HG03097 (cell line): ENCODE data around the gene KRT7.
A peak's percentile ranks its signal among the peaks of the same experiment; 100 is the strongest.
"Not testable (repeated sequence)": the region's sequence is repeated elsewhere in the genome, so short reads cannot be mapped to it uniquely, and the experiment has no call there.

Experiments used
- ATAC-seq: cut with Tn5 transposase; IDR thresholded peaks from one replicate; pipeline ENCODE4 v1.9.1; 2021; ENCODE audit not compliant: unreplicated experiment, low FRiP score

The KRT7 gene

GRCh38 chr12:52274521-52275120, 41.6 kb downstream of the KRT7 start, which contains the start of gene KRT86:
Gene KRT86, plus strand, starts transcription at chr12:52274645. Its CDS starts 27,272 bp downstream, at chr12:52301917.
- no peak for ATAC-seq

GRCh38 chr12:52275686-52276085, 42.6 kb downstream of the KRT7 start:
- no peak for ATAC-seq

- no peak for ATAC-seq
Observed at GRCh38 chr12:52277486-52278245, 44.6 kb downstream of the KRT7 start.

- ATAC-seq = peak; percentile 67
Observed at GRCh38 chr12:52278575-52279421, 45.8 kb downstream of the KRT7 start.

- ATAC-seq = no peak
Observed at GRCh38 chr12:52279422-52280318, 46.6 kb downstream of the KRT7 start.

- no peak for ATAC-seq
Observed at GRCh38 chr12:52280319-52280795, 47.3 kb downstream of the KRT7 start.

- ATAC-seq = no peak
Observed at GRCh38 chr12:52280796-52281560, 47.9 kb downstream of the KRT7 start.

- ATAC-seq = no peak
Observed at GRCh38 chr12:52284562-52285171, 51.6 kb downstream of the KRT7 start.

- no peak for ATAC-seq
Observed at GRCh38 chr12:52285172-52285745, 52.2 kb downstream of the KRT7 start.

- ATAC-seq = no peak
Observed at GRCh38 chr12:52285851-52286530, 52.9 kb downstream of the KRT7 start.

GRCh38 chr12:52286857-52287785, 54.1 kb downstream of the KRT7 start:
- ATAC-seq = not testable (repeated sequence)

GRCh38 chr12:52287816-52288805, 55.1 kb downstream of the KRT7 start:
- peak; percentile 74 for ATAC-seq

GRCh38 chr12:52290483-52291134, 57.6 kb downstream of the KRT7 start:
- not testable (repeated sequence) for ATAC-seq

- no peak for ATAC-seq
Observed at GRCh38 chr12:52291267-52291935, 58.4 kb downstream of the KRT7 start, which contains the start of gene KRT81. Gene KRT81, minus strand, starts transcription at chr12:52291534. Its CDS starts 69 bp downstream, at chr12:52291465.

- no peak for ATAC-seq
Observed at GRCh38 chr12:52293926-52294325, 60.9 kb downstream of the KRT7 start.
